GM12872 (cell line): ENCODE data around the gene FASTKD2.

Source experiments
- TF ChIP-seq, protein P1 (sequence below): IDR thresholded peaks from 3 replicates; pipeline ENCODE4 v1.5.1; 2011; ENCODE audit warnings: low read depth, mild to moderate bottlenecking, low read length, moderate library complexity; ENCODE audit not compliant: insufficient read depth

FASTKD2 gene

GRCh38 chr2:206765242-206766056 lies at the start of gene FASTKD2, which contains the start of gene MDH1B:
Gene FASTKD2 (plus strand): TSS chr2:206765606. CDS start chr2:206766694, 1,088 bp downstream.
Gene MDH1B (minus strand): TSS chr2:206765328. CDS start chr2:206765271, 57 bp downstream.
- TF ChIP-seq, protein P1, sequence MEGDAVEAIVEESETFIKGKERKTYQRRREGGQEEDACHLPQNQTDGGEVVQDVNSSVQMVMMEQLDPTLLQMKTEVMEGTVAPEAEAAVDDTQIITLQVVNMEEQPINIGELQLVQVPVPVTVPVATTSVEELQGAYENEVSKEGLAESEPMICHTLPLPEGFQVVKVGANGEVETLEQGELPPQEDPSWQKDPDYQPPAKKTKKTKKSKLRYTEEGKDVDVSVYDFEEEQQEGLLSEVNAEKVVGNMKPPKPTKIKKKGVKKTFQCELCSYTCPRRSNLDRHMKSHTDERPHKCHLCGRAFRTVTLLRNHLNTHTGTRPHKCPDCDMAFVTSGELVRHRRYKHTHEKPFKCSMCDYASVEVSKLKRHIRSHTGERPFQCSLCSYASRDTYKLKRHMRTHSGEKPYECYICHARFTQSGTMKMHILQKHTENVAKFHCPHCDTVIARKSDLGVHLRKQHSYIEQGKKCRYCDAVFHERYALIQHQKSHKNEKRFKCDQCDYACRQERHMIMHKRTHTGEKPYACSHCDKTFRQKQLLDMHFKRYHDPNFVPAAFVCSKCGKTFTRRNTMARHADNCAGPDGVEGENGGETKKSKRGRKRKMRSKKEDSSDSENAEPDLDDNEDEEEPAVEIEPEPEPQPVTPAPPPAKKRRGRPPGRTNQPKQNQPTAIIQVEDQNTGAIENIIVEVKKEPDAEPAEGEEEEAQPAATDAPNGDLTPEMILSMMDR = no peak

- TF ChIP-seq, protein P1 = no peak
Measured at GRCh38 chr2:206716623-206717022, 48.8 kb upstream of the FASTKD2 start.

DNA sequence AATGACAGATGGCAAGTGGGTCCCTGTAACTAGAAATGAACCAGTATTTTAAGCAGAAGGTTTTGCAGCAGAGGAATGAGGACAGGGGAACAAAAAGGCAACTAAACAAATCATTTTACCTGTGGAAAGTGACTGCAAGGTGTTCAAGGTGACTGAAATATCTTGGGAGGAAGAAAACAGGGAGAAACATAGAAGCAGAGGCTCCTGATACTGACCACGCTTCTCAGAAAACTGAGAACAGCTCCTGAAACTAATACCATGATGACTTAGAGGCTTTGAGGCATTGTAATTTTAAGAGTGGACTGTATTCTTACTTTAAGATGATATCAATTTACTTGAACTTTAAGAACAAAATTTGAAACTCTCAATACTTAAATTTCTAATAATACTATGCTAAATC lies 47.1 kb upstream of the FASTKD2 start, which contains the start of gene DYTN:
Gene DYTN, minus strand, starts transcription at position 101 of the 400 bp plus-strand sequence. CDS start 117 bp downstream, outside the sequence.
- TF ChIP-seq, protein P1 = no peak

- TF ChIP-seq, protein P1 = no peak
Measured at GRCh38 chr2:206721256-206721920, 44.0 kb upstream of the FASTKD2 start.

DNA sequence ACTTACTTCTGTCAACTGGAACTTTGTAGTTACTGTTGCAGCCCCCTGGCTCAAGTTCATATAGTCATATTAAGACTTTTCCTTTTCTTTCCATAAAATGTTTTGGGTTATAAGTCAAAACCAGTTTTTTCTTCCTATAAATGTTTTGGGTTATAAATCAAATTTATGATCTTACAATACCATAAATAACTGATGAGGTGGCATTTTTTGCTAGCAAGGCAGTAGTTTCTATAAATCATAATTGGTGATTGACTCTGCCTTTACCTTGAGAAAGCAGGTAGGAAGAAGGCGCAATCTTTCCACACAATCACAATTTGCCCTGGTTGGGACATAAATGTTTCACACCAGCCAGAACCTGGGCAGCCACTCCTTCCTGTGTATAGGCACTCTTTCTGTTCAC lies 42.1 kb upstream of the FASTKD2 start:
- TF ChIP-seq, protein P1 = no peak

GRCh38 chr2:206727287-206727686 lies 38.1 kb upstream of the FASTKD2 start:
- TF ChIP-seq, protein P1 = no peak

DNA sequence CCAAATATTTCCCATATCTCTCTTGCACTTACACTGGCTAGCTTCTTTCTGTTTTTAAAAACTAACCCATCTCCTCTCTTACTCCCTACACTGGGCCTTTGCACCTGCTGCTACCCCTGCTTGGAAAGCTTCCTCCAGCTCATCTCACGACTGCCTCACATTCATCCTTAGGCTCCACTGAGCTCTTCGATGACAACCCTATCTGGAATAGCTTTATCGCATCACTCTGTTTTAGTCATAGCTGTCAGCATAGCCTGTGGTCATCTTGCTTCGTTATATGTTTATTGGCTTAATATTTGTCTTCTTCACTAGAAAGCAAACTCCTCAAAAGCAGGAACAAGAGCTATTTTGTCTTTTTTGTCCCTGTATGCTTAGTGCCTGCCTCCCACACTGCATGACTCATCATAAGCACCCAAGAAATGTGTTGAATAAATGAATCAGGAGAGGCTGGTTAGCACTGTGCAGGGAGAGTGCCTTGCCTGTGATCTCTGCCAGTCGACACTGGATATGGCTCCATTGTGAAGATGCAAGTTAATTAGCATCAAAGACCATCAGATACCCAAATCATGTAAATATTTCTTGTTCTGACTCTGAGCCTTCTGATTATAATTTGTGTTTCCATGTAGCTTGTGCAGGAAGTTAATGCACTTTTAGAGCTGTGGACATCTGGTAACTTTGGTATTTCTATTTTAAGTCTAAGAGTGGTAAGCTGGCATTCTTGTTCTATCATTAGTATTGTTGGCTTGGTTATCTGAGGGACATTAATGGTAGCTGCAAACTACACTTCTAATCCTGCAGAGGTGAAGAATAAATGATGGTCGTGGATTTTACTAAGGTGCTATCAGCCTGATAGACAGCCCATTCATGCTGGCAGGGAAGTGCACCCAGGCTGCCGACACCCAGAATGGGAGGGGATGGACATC lies 36.9 kb upstream of the FASTKD2 start:
- TF ChIP-seq, protein P1 = no peak
